ENCODE data around the gene AHDC1. TPM values are rescaled to one million over a fixed set of nuclear protein-coding genes. Genes with fewer than 3 reads are reported as not detected.

AHDC1 gene
- total and polyA plus RNA-seq, 2 of the 13 experiments (the other 11 are each of a cell fraction or from before 2014, with no cell fraction given), result 1.0 to 2.7 TPM

GRCh38 chr1:27504588-27505419, 99.1 kb downstream of the AHDC1 start (continued):
- peak; percentile 90 for TF ChIP-seq MED1 (CRISPR knock-in tag; IDR thresholded peaks at IDR 0.05)
- TF ChIP-seq ZNF468 (CRISPR knock-in tag; IDR thresholded peaks at IDR 0.05), result no peak
- no peak; the same call in 1 of the 2 replicates for TF ChIP-seq ZNF136 (CRISPR knock-in tag; IDR thresholded peaks at IDR 0.05; ENCODE audit: low read depth)
- TF ChIP-seq ZNF335 (CRISPR knock-in tag; IDR thresholded peaks at IDR 0.05), result 0 out of 2 replicates have a peak, but pooled peaks have one; percentile 25
- peak; percentile 19; the same call in 1 of the 2 replicates for TF ChIP-seq ZBTB20 (CRISPR knock-in tag; IDR thresholded peaks at IDR 0.05; ENCODE audit: borderline replicate concordance, low read depth)
- no peak for TF ChIP-seq MEIS1 (CRISPR knock-in tag; IDR thresholded peaks at IDR 0.05; ENCODE audit: borderline replicate concordance)
- no peak for TF ChIP-seq MTF2 (CRISPR knock-in tag; IDR thresholded peaks at IDR 0.05; ENCODE audit: borderline replicate concordance)
- peak; percentile 77 for TF ChIP-seq ESRRA (CRISPR knock-in tag; IDR thresholded peaks at IDR 0.05; ENCODE audit: low read depth)
- TF ChIP-seq MXI1 (IDR thresholded peaks at IDR 0.05; ENCODE audit: borderline replicate concordance, low read depth, low read length), result no peak
- TF ChIP-seq ZNF331 (CRISPR knock-in tag; IDR thresholded peaks at IDR 0.05), result peak; percentile 91
- TF ChIP-seq ZBTB7A (CRISPR knock-in tag; IDR thresholded peaks at IDR 0.05), result peak; percentile 96
- no peak for TF ChIP-seq ZNF597 (CRISPR knock-in tag; IDR thresholded peaks at IDR 0.05)
- TF ChIP-seq ZBTB44 (CRISPR knock-in tag; IDR thresholded peaks at IDR 0.05), result no peak
- TF ChIP-seq ZNF710 (CRISPR knock-in tag; IDR thresholded peaks at IDR 0.05; ENCODE audit: borderline replicate concordance), result peak; percentile 56; the same call in 1 of the 2 replicates
- no peak for TF ChIP-seq NFKBIZ (CRISPR knock-in tag; IDR thresholded peaks at IDR 0.05)
- no peak; the same call in 1 of the 2 replicates for TF ChIP-seq CAMTA2 (CRISPR knock-in tag; IDR thresholded peaks at IDR 0.05; ENCODE audit: borderline replicate concordance)
- TF ChIP-seq ZSCAN31 (CRISPR knock-in tag; IDR thresholded peaks at IDR 0.05; ENCODE audit: low read depth), result peak; percentile 92
- no peak for TF ChIP-seq ZNF260 (CRISPR knock-in tag; IDR thresholded peaks at IDR 0.05; ENCODE audit: borderline replicate concordance, low read depth)
- TF ChIP-seq PAXIP1 (CRISPR knock-in tag; conservative IDR thresholded peaks at IDR 0.05), result peak; percentile 93
- TF ChIP-seq CBFB (CRISPR knock-in tag; IDR thresholded peaks at IDR 0.05), result peak; percentile 51; the same call in 1 of the 2 replicates
- TF ChIP-seq ZNF782 (CRISPR knock-in tag; IDR thresholded peaks at IDR 0.05; ENCODE audit: borderline replicate concordance), result no peak

All from HepG2 (cell line).